Astrocyte (in vitro differentiated cells and primary cell): Measurements from ENCODE around the gene CCDC185. TPM values are rescaled to one million over a fixed set of nuclear protein-coding genes. Genes with fewer than 3 reads are reported as not detected.
"Not testable (repeated sequence)": the region's sequence is repeated elsewhere in the genome, so short reads cannot be mapped to it uniquely, and the experiment has no call there.

Experiments used
- DNase-seq: peaks from one replicate; pipeline ENCODE4 v3.0.0-alpha.2; 2010; ENCODE audit warnings: low read depth
- FAIRE-seq: peaks from 2 replicates; lab custom pipeline; 2011; peaks lifted over from hg19 to GRCh38; lab: Jason Lieb, UNC
- H2AFZ ChIP-seq: 2 replicates; pipeline ENCODE4 v1.6.0; 2012; ENCODE audit warnings: low read depth, low read length, inconsistent platforms
- H3K27ac ChIP-seq: 2 replicates; pipeline ENCODE4 v1.5.1; 2011; ENCODE audit warnings: low read depth, low read length, inconsistent platforms
- H3K27me3 ChIP-seq: 2 replicates; pipeline ENCODE4 v1.6.0; 2011; ENCODE audit warnings: low read length, inconsistent platforms; ENCODE audit not compliant: insufficient read depth
- H3K36me3 ChIP-seq: 2 replicates; pipeline ENCODE4 v1.5.1; 2011; ENCODE audit warnings: low read length, inconsistent platforms; ENCODE audit not compliant: insufficient read depth
- H3K4me1 ChIP-seq: 2 replicates; pipeline ENCODE4 v1.5.1; 2011; ENCODE audit warnings: low read length, inconsistent platforms; ENCODE audit not compliant: insufficient read depth
- H3K4me2 ChIP-seq: 2 replicates; pipeline ENCODE4 v1.6.0; 2012; ENCODE audit warnings: low read length, inconsistent platforms
- H3K4me3 ChIP-seq: 2 replicates; pipeline ENCODE4 v1.5.1; 2011; ENCODE audit warnings: low read depth, mild to moderate bottlenecking, low read length, inconsistent platforms; ENCODE audit not compliant: insufficient read depth
- H3K79me2 ChIP-seq: 2 replicates; pipeline ENCODE4 v1.6.0; 2012; ENCODE audit warnings: mild to moderate bottlenecking, low read length, inconsistent platforms; ENCODE audit not compliant: insufficient read depth
- H3K9ac ChIP-seq: 2 replicates; pipeline ENCODE4 v1.6.0; 2012; ENCODE audit warnings: mild to moderate bottlenecking, low read length, inconsistent platforms
- H3K9me3 ChIP-seq: 2 replicates; pipeline ENCODE4 v1.5.1; 2012; ENCODE audit warnings: low read depth, mild to moderate bottlenecking, low read length, inconsistent platforms; ENCODE audit not compliant: insufficient read depth
- H4K20me1 ChIP-seq: 2 replicates; pipeline ENCODE4 v1.6.0; 2012; ENCODE audit warnings: low read length, inconsistent platforms; ENCODE audit not compliant: insufficient read depth
- H3K27ac Mint-ChIP-seq: one replicate; pipeline ENCODE4 v1.8.0; 2021; ENCODE audit warnings: mild to moderate bottlenecking, mixed read lengths; ENCODE audit not compliant: unreplicated experiment
- H3K27me3 Mint-ChIP-seq: one replicate; pipeline ENCODE4 v1.8.0; 2021; ENCODE audit warnings: low read depth, mixed read lengths; ENCODE audit not compliant: unreplicated experiment
- H3K36me3 Mint-ChIP-seq: one replicate; pipeline ENCODE4 v1.8.0; 2021; ENCODE audit warnings: low read depth, mixed read lengths; ENCODE audit not compliant: unreplicated experiment
- H3K4me1 Mint-ChIP-seq: one replicate; pipeline ENCODE4 v1.8.0; 2021; ENCODE audit warnings: low read depth, mixed read lengths; ENCODE audit not compliant: unreplicated experiment
- H3K4me3 Mint-ChIP-seq: one replicate; pipeline ENCODE4 v1.8.0; 2021; ENCODE audit warnings: mild to moderate bottlenecking, moderate library complexity, mixed read lengths; ENCODE audit not compliant: unreplicated experiment
- H3K9me3 Mint-ChIP-seq: one replicate; pipeline ENCODE4 v1.8.0; 2021; ENCODE audit warnings: mild to moderate bottlenecking, mixed read lengths; ENCODE audit not compliant: unreplicated experiment
- CTCF ChIP-seq: IDR thresholded peaks from 2 replicates; pipeline ENCODE4 v1.5.1; 2011; ENCODE audit warnings: low read depth, mild to moderate bottlenecking, inconsistent platforms, low read length, moderate library complexity; ENCODE audit not compliant: insufficient read depth
- EZH2 ChIP-seq: IDR thresholded peaks from 2 replicates; pipeline ENCODE4 v1.6.1; 2012; ENCODE audit warnings: mild to moderate bottlenecking, low read length, inconsistent platforms; ENCODE audit not compliant: insufficient read depth
- total RNA-seq: library from RNA; stranded (reverse); gene quantifications from 2 replicates; pipeline ENCODE4 v1.2.1, GENCODE V29; 2021

CCDC185 gene
- total RNA-seq, 1 donor from 2014 or later: not detected

- H3K4me3 Mint-ChIP-seq: no peak overlapping the region
- H3K9me3 Mint-ChIP-seq: peaks cover 2% of the 10 kb centered on the region
- H3K27me3 Mint-ChIP-seq: peaks cover 26% of the 10 kb centered on the region
- no peak overlapping the region for H3K27ac Mint-ChIP-seq
- Histone ChIP-seq H2AFZ (no peak overlapping the region), H3K4me3 (no peak overlapping the region), H4K20me1 (no peaks in the 10 kb centered on the region), H3K27ac (no peak overlapping the region), H3K79me2 (no peaks in the 10 kb centered on the region), H3K4me1 (no peaks in the 10 kb centered on the region), H3K9ac (no peak overlapping the region), H3K27me3 (peaks cover 13% of the 10 kb centered on the region), H3K36me3 (no peaks in the 10 kb centered on the region), H3K9me3 (no peaks in the 10 kb centered on the region), H3K4me2 (no peak overlapping the region)
- no peak for TF ChIP-seq EZH2
- no peak for TF ChIP-seq CTCF
- FAIRE-seq: no peak
- H3K36me3 Mint-ChIP-seq: no peaks in the 10 kb centered on the region
- peaks cover 8% of the 10 kb centered on the region for H3K4me1 Mint-ChIP-seq
- DNase-seq: no peak
Observed at GRCh38 chr1:223394706-223395105, 1.5 kb downstream of the CCDC185 start.

GRCh38 chr1:223399393-223399792 is 6.2 kb downstream of the CCDC185 start:
- not testable (repeated sequence) for H3K36me3 Mint-ChIP-seq, H3K9ac ChIP-seq, H3K27ac Mint-ChIP-seq, H4K20me1 ChIP-seq, H3K9me3 Mint-ChIP-seq, H3K27me3 Mint-ChIP-seq, H3K4me3 Mint-ChIP-seq, H3K27ac ChIP-seq, H2AFZ ChIP-seq, FAIRE-seq, H3K9me3 ChIP-seq, H3K36me3 ChIP-seq, DNase-seq, H3K4me3 ChIP-seq, H3K4me2 ChIP-seq, H3K27me3 ChIP-seq, H3K79me2 ChIP-seq
- peaks cover 13% of the 10 kb centered on the region for H3K4me1 ChIP-seq
- peaks cover 22% of the 10 kb centered on the region for H3K4me1 Mint-ChIP-seq

GRCh38 chr1:223401873-223402789 is 8.9 kb downstream of the CCDC185 start:
- Histone ChIP-seq H3K4me2 (peak overlapping the region; percentile 10), H3K4me3 (no peak overlapping the region), H2AFZ (no peak overlapping the region), H3K27me3 (no peaks in the 10 kb centered on the region), H3K4me1 (peaks cover 13% of the 10 kb centered on the region), H3K36me3 (no peaks in the 10 kb centered on the region), H3K9ac (no peak overlapping the region), H3K79me2 (no peaks in the 10 kb centered on the region), H3K27ac (peak overlapping the region; percentile 35), H4K20me1 (no peaks in the 10 kb centered on the region), H3K9me3 (no peaks in the 10 kb centered on the region)
- peaks cover 22% of the 10 kb centered on the region for H3K4me1 Mint-ChIP-seq
- peak overlapping the region; percentile 30 for H3K4me3 Mint-ChIP-seq
- FAIRE-seq (no peak), DNase-seq (peak; percentile 92)
- H3K27me3 Mint-ChIP-seq: no peaks in the 10 kb centered on the region
- H3K27ac Mint-ChIP-seq: peak overlapping the region; percentile 97
- H3K9me3 Mint-ChIP-seq: peaks cover 8% of the 10 kb centered on the region
- H3K36me3 Mint-ChIP-seq: peaks cover 3% of the 10 kb centered on the region
- no peak for TF ChIP-seq EZH2
- TF ChIP-seq CTCF: no peak
